NCI-H82 treated with DMSO at 0.1 percent for 48 hours (cell line): ENCODE results near the gene TNS3.

Experiments
- DNase-seq: peaks from one replicate; lab custom pipeline; 2025; ENCODE audit not compliant: unreplicated experiment; lab: John Stamatoyannopoulos, UW

TNS3 gene

GRCh38 chr7:47320296-47320695, 261.6 kb downstream of the TNS3 start:
- DNase-seq = no peak

DNA sequence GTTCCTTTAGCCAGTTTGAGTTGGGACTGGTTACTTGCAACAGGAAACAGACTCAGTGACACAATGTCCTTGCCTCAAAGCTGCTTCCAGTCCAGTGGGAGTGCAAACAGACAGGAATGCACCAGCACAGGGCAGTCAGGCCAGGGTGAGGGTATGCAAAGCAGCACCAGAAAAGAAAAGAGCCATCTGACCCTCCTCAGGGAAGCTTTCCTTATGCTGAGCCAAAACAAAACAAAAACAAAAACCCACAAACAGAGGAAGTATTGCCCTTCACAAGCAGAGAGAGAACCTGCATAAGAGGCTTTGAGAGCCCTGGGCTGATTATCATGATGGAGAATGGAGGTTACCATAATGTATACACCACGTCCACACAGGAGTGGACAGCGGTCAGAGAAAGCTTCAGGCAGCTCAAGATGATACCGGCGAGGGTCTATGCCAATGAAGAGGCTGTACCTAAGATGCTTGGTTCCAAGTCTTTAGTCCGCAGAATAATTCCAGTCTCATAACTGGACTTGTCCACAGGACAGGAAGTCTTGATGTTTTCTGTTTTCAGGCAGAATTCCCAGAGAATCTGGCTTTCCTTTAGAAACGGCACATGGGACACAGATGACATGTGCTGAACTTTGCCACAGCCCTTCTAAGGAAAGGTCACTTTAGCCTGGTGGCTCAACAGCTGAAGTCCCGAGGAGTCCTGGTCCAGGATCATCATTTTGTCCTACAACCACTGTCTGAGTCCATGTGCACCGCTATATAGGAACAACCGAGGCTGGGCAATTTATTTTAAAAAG, 263.3 kb downstream of the TNS3 start:
- DNase-seq = no peak

DNA sequence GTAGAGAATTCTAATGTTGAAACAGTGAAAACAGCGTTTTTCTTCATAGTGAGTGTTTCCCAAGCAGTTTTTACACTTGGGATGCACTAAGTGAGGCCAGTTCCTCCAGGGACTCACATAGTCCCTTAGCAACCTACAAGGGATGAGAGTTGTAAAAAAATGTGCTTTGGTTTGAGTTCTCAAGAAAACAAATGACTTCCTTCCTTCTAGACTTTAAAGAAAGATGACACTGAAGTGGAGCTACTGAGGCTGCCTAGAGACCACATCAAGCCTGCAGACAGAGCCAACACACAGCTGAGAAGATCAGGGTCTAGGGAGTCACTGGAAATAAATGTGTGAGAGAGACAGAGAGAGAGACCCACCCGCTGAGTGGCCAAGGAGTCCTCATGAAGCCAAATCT, 264.4 kb downstream of the TNS3 start:
- DNase-seq = no peak

- no peak for DNase-seq
Observed at GRCh38 chr7:47314728-47315607, 266.9 kb downstream of the TNS3 start.

DNA sequence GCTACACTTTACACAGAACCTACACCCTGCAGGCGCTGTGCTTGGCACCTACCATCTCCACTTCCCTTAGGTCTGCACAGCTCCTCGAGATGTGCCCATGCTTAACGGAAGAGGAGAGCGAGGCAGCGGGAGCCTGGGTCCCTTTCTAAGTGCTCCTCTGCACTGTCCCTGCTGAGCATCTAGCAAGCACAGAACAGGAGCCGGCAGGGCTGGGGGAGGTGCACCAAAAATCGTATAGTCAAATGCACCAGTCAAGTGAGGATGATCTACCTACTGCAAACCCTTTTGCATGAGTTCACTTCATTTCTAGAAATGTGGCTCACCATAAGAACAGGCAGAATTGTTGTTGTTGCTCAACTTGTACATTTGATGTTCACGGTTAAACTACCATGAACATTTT, 267.7 kb downstream of the TNS3 start:
- DNase-seq = no peak

DNA sequence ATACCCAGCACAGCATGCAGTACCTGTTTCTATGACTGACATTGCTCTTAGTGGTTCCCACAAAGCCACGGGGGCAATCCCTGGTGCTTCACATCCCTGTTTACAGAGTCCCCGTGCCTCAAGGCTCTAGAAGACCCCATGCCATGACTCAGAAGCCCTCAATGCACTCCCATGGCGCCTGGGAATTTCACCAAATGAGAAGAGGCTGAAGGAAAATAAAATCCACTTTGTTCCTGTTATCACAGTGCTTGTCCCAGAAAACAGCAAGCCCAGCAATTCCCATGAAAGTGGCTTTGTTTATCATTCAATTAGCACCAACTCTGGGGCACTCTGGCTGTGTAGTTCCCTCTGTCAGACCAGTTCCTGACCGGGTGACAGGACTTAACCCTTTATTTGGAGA, 268.3 kb downstream of the TNS3 start:
- no peak for DNase-seq

- DNase-seq = no peak
Observed at GRCh38 chr7:47311891-47312290, 270.0 kb downstream of the TNS3 start.

GRCh38 chr7:47310020-47310419, 271.9 kb downstream of the TNS3 start:
- no peak for DNase-seq

GRCh38 chr7:47308808-47309207, 273.1 kb downstream of the TNS3 start:
- no peak for DNase-seq

DNA sequence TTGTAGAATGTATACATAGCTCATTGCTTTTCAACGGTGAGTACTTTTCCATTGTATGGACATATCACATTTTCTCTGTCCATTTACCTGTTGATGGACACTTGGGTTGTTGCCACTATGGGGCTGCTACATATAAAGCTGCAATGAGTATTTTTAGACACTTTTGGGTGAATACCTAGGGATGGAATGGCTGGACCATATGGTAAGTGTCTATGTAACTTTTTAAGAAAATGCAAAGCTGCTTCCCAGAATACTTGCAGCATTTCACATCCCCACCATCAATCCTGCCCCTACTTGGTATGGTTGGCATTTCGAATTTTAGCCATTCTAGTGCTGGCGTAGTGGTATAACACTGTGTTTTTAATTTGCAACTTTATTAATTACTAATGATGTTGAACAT, 274.6 kb downstream of the TNS3 start:
- DNase-seq = no peak

DNA sequence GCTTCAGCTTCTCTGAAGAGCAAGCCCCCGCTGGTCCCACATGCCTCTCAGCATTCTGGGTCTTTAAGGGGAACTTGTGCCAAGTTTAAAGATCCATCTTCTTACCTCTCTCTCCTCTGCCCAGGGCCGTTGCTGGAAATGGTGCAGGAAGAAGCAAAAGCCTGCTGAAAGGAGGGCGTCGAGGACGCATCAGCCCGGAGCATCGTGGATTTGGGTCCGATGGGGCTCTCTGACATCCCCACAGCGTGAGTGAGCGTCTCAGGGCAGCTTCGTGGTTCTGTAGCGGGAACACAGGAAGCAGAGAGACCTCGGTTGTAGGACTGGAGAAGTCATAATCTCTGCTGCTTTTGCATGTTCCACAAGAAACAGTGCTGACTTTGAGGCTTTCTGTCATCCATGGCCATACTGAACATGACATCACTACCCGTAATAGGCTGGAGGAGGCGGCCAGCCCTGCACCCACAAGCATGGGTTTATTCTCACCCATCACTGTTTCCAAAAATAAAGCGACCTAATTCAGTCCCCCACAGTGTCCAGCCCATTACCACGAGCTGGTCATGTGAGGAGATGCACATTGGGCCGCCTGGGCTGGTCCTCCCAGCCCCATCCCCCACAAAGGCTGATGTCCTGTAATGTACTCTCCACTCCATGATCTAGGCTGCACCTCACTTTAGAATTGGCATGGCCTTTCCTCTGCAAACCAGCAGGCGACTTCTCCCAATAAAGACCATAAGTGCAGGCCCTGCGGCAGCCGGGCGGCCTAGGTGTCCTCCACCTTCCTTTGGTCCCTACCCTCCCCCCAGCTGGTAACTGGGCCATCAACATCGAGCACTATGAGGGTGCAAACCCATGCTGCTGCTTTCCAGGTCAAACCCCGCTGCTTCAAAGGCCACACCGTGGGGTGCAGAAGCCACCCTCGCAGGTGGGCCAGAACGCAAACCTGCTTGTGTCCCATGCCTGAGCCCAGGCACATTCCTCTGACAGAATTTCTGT, 276.9 kb downstream of the TNS3 start:
- no peak for DNase-seq

DNA sequence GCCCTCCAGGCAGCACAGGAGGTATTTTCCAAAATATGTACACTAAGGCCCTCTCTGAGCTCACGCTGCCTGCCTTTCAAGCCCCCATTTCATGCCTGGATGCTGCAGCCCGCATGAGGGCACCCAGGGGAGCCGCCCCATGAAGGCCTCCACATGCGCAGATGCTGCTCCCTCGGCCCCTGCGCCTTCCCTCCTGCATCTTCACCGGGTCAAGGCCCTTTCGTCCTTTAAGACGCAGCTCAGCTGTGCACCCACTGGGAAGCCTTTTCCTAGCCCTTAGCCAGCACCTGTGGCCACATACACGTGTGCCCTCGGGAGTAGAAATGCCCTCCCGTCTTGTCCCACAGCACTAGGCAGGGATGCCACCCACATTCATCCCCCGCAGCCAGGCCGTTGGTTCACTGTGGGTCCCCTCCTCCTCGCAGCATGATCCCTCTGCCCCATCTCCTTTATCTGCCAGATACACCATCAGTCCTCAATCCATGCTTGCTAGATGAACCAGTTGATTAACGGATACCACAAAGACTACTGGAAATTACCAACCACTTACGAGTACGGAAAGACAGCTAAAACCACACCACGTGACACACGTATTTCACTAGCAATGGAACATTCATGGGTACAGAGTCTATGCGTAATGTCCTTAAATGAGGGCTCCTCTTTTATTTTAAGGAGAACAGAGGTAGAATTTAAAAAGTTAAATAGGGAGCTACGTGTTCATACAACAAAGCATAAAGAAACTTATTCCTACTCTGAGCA, 278.0 kb downstream of the TNS3 start:
- no peak for DNase-seq

DNA sequence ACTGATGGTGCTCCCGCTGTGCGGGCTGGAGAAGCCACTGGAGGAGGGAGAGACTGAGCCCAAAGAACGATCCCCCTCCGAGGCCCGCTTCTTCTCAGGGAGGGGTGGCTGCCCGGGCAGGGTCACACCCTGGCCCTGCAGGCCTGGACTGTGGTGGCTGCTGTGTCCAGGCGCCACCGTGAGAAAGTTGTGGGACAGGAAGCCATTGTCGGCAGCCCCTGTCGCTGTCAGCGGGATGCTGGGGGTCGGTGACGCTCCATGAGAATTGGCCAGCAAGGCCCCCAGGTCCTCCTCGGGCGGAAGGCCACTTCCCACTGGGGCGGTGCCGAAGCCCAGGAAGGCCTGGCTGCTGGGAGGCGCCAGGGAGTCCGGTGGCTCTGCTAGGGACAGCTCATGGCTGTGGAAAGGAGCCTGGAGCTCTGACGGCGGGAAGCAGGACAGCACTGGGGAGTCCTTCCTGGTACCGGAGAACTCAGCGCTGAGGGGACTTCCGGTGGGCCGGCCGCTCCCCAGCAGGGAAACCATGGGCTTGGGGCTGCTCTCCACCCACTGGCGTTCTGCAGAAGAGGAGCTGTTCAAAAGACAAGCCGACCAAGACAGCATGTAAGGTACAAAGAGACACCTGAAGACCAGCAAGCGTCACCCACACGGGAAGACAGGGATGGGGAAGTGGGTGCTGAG, 278.8 kb downstream of the TNS3 start:
- DNase-seq = no peak

GRCh38 chr7:47302560-47302959, 279.4 kb downstream of the TNS3 start:
- DNase-seq = no peak

GRCh38 chr7:47301657-47302295, 280.1 kb downstream of the TNS3 start:
- DNase-seq = no peak

DNA sequence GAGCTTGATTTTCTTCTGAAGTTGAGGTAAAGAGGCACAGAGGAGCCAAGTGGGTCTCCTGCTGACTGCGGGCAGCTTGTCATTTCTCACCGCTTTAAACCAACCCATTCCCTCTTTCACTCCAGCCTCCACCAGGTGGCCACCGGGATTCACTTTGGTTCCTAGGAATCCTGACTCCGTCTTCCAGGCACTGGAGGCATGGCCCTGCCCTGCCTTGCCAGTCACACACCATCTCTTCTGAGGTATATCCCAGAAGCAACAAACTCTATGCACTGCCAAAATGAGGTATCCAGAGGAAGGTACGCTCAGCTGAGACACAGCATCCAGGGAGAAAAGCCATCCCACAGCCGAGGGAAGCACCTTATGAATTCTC, 280.8 kb downstream of the TNS3 start:
- DNase-seq = no peak

GRCh38 chr7:47300472-47301104, 281.3 kb downstream of the TNS3 start:
- no peak for DNase-seq

DNA sequence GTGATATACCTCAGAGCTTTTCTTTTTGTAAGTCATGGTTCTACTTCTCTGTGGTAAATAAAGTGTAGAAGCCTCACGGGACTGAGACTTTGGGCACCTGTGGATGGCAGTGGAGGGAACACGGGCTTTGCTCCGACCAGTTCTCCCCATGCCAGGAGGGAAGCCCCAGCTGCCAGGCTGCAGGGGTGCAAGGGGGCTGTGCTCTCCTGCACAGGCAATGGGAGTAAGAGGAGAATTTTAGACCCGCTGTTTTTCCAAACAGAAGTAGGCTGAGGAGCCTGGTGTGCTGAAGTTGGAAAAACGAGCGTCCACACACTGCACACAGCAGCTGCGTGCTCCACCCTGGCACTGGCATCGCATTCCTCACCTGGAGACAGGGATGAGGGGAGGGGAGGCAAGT, 282.4 kb downstream of the TNS3 start:
- no peak for DNase-seq

DNA sequence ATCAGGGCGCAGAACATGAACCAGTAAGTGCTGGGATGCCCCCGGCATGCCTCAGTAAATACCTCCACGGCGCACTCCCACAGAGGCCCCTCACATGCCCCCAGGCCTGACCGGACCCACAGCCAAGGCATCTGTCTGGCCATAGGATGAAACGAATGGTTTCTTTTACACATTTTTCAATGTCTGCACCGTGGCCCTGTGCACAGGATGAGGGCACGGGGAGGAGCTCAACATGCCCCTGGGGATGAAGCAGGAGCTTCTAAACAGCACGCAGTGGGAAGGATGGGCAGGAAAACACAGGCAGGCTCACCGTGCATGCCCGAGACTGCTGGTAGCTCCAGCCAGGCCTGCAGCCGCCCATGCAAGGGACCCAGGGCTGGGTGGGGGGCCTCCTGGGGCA, 283.3 kb downstream of the TNS3 start:
- DNase-seq = no peak
